Measurements from ENCODE around the gene IL16.

Gene IL16

DNA sequence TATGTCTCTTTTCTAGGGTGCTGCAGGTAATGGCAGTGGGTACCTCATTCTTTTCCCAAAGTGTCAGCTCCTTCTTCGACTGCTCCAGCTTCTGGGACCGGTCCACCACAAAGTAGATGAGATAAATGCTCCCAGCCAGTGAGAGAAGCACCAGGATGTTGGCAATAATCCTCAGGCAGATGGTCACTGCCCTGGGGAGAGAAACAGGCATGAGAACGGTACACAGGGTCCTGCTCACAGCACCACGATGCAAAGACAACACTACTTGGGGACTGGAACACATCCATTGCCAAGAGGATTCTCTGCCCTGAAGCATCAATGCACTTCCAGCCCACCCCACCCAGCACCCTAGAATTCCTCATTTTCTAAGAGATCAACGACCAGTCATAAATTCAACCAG is 155.0 kb downstream of the IL16 start:
- H3K27me3 ChIP-seq (ENCODE audit: control insufficient read depth in 1 of 2, insufficient read depth in 2 of 2, low read length in 2 of 2): no peaks in the 10 kb centered on the region

DNA sequence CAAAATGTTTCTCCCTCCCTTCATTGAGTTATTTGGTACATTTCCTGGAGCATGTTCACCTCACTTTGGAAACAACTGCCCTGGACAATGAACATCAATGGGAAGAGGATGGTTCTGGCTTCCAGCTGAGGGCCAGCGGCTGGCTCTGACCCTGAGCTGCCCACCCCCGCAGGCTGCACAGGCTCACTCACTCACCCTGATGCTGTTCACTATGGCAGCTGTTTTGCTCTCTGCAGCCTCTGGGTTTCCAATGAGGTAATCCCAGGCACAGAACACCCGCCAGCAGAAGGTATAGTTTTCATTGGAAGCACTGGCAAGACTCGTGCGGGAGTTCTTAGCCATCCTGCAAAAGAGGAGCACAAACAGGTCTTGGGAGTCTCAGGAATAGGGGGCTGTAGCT is 159.6 kb downstream of the IL16 start:
- Histone ChIP-seq H3K9ac (ENCODE audit: low read length in 2 of 2) (no peak overlapping the region), H3K4me1 (ENCODE audit: control insufficient read depth, insufficient read depth, low read length) (no peaks in the 10 kb centered on the region), H3K27ac (ENCODE audit: low read length) (no peak overlapping the region), H3K4me3 (ENCODE audit: low read length in 2 of 2) (no peak overlapping the region), H3K36me3 (ENCODE audit: control insufficient read depth in 2 of 2, insufficient read depth in 2 of 2, low read length in 2 of 2) (no peaks in the 10 kb centered on the region), H3K27me3 (ENCODE audit: control insufficient read depth in 1 of 2, insufficient read depth in 2 of 2, low read length in 2 of 2) (peaks cover 0 to 2% of the 10 kb centered on the region in 2 donors), H3K9me3 (ENCODE audit: control insufficient read depth in 2 of 2, low read length in 2 of 2) (no peaks in the 10 kb centered on the region)

More for the DNA sequence above, 155.0 kb downstream of the IL16 start:
- Histone ChIP-seq H3K9ac (ENCODE audit: low read length in 2 of 2) (no peak overlapping the region), H3K27ac (ENCODE audit: low read length) (no peak overlapping the region), H3K9me3 (ENCODE audit: control insufficient read depth in 2 of 2, low read length in 2 of 2) (no peaks in the 10 kb centered on the region), H3K4me1 (ENCODE audit: control insufficient read depth, insufficient read depth, low read length) (no peaks in the 10 kb centered on the region), H3K36me3 (ENCODE audit: control insufficient read depth in 2 of 2, insufficient read depth in 2 of 2, low read length in 2 of 2) (no peaks in the 10 kb centered on the region), H3K4me3 (ENCODE audit: low read length in 2 of 2) (no peak overlapping the region)

DNA sequence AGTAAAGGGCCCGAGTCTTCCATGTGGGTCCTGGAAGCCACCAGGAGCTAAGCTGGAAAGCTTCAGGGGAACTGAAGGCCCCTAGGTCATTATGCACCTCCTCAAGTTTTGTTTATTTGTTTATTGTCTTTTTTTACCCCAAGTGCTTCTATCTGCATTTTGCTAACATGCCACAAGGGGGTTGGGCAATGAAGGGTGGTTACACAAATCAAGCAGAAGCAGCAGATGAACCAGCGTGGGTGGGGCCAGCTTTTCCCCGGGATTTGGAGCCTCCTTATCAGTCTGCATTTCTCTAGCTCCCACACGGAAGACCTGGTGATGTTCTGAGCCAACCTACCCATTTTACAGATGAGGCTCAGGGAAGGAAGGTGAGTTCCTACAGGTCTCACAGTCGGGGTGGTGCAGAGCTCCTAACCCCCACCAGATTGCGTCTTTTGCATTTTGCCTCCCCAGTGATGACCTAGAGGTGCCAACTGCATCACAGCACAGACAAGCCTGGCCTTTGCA is 160.6 kb downstream of the IL16 start:
- no peaks in the 10 kb centered on the region for H3K36me3 ChIP-seq (ENCODE audit: control insufficient read depth in 2 of 2, insufficient read depth in 2 of 2, low read length in 2 of 2)
- no peak overlapping the region for H3K27ac ChIP-seq (ENCODE audit: low read length)
- peaks cover 0 to 2% of the 10 kb centered on the region in 2 donors for H3K27me3 ChIP-seq (ENCODE audit: control insufficient read depth in 1 of 2, insufficient read depth in 2 of 2, low read length in 2 of 2)
- H3K9ac ChIP-seq (ENCODE audit: low read length in 2 of 2): no peak overlapping the region
- no peak overlapping the region for H3K4me3 ChIP-seq (ENCODE audit: low read length in 2 of 2)
- no peaks in the 10 kb centered on the region for H3K9me3 ChIP-seq (ENCODE audit: control insufficient read depth in 2 of 2, low read length in 2 of 2)
- no peaks in the 10 kb centered on the region for H3K4me1 ChIP-seq (ENCODE audit: control insufficient read depth, insufficient read depth, low read length)

DNA sequence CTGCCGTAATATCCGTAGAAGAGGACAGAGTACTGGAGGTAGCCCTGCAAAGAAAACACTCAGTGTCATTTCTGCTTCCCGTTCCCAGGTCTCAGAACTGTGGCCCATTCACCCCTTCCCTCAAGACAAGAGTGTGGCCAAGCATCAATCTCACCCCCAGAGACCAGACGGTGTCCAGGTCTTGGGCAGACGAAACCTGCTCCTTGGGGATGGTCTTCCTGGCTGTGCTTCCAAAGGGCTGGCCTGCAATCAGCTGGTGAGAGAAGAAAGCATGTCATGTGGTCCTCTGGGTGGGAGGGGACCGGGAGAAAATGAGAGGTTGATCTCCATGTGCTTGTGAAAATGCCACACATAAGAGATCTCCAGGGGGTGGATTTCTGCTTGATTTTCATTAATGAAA is 161.6 kb downstream of the IL16 start:
- H3K9me3 ChIP-seq (ENCODE audit: control insufficient read depth in 2 of 2, low read length in 2 of 2): no peaks in the 10 kb centered on the region
- no peaks in the 10 kb centered on the region for H3K36me3 ChIP-seq (ENCODE audit: control insufficient read depth in 2 of 2, insufficient read depth in 2 of 2, low read length in 2 of 2)
- H3K4me1 ChIP-seq (ENCODE audit: control insufficient read depth, insufficient read depth, low read length): no peaks in the 10 kb centered on the region
- H3K4me3 ChIP-seq (ENCODE audit: low read length in 2 of 2): no peak overlapping the region
- no peak overlapping the region for H3K27ac ChIP-seq (ENCODE audit: low read length)
- peaks cover 0 to 2% of the 10 kb centered on the region in 2 donors for H3K27me3 ChIP-seq (ENCODE audit: control insufficient read depth in 1 of 2, insufficient read depth in 2 of 2, low read length in 2 of 2)
- no peak overlapping the region for H3K9ac ChIP-seq (ENCODE audit: low read length in 2 of 2)

DNA sequence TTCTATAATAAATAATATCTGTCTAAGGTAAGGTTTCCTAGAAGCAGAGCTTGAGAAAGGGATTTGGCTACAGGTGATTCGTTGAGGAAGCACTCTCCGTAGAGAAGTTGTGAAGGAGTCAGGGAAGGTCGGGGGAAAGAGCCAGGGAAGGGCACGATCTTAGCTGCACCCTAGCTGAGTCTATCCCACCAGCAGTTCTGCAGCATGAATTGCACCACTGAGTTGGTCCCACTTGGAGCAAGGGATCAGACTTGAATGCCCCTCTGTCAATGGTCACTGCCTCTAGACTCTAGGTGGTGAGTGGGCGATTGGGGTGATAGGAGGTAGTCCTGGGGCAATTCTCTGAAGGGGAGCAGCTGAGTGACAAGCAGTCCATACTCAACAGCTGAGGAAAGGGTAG is 163.8 kb downstream of the IL16 start:
- H3K9ac ChIP-seq (ENCODE audit: low read length in 2 of 2): no peak overlapping the region
- H3K36me3 ChIP-seq (ENCODE audit: control insufficient read depth in 2 of 2, insufficient read depth in 2 of 2, low read length in 2 of 2): no peaks in the 10 kb centered on the region
- no peaks in the 10 kb centered on the region for H3K4me1 ChIP-seq (ENCODE audit: control insufficient read depth, insufficient read depth, low read length)
- no peak overlapping the region for H3K27ac ChIP-seq (ENCODE audit: low read length)
- H3K9me3 ChIP-seq (ENCODE audit: control insufficient read depth in 2 of 2, low read length in 2 of 2): no peaks in the 10 kb centered on the region
- peaks cover 0 to 2% of the 10 kb centered on the region in 2 donors for H3K27me3 ChIP-seq (ENCODE audit: control insufficient read depth in 1 of 2, insufficient read depth in 2 of 2, low read length in 2 of 2)
- no peak overlapping the region for H3K4me3 ChIP-seq (ENCODE audit: low read length in 2 of 2)

DNA sequence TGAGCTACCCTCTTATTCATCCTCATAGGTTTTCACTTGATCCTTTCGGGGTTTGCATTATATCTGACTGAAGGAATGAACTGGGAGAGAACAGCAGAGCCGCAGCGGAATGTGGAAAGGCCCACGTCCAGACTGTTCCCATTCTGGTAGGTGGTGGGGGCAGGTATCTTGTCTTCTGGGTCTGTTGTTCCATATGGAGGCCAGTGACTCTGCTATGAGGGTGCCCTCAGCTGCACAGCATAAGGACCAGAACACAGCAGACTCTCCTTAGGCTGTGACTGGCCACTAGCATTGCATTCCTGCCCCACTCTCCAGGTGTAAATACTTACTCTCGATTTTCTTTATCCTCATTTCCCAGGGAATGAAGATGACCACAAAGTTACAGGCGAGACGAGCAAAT is 165.2 kb downstream of the IL16 start:
- no peaks in the 10 kb centered on the region for H3K4me1 ChIP-seq (ENCODE audit: control insufficient read depth, insufficient read depth, low read length)
- no peaks in the 10 kb centered on the region for H3K36me3 ChIP-seq (ENCODE audit: control insufficient read depth in 2 of 2, insufficient read depth in 2 of 2, low read length in 2 of 2)
- peaks cover 0 to 2% of the 10 kb centered on the region in 2 donors for H3K27me3 ChIP-seq (ENCODE audit: control insufficient read depth in 1 of 2, insufficient read depth in 2 of 2, low read length in 2 of 2)
- H3K4me3 ChIP-seq (ENCODE audit: low read length in 2 of 2): no peak overlapping the region
- H3K27ac ChIP-seq (ENCODE audit: low read length): no peak overlapping the region
- no peak overlapping the region for H3K9ac ChIP-seq (ENCODE audit: low read length in 2 of 2)
- H3K9me3 ChIP-seq (ENCODE audit: control insufficient read depth in 2 of 2, low read length in 2 of 2): no peaks in the 10 kb centered on the region

DNA sequence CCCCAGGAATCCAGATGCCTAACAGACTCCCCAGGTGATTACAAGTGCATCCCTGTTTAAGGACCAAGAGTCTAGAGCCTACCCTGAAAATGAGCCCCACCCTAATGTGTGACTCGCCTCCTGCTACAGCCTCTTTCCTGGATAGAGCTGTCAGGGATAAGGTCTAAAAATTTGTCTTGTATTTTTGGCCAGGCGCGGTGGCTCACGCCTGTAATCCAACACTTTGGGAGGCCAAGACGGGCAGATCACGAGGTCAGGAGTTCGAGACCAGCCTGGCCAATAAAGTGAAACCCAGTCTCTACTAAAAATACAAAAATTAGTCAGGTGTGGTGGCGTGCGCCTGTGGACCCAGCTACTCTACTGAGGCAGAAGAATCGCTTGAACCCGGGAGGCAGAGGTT is 166.1 kb downstream of the IL16 start:
- Histone ChIP-seq H3K4me1 (ENCODE audit: control insufficient read depth, insufficient read depth, low read length) (no peaks in the 10 kb centered on the region), H3K27me3 (ENCODE audit: control insufficient read depth in 1 of 2, insufficient read depth in 2 of 2, low read length in 2 of 2) (no peaks in the 10 kb centered on the region), H3K27ac (ENCODE audit: low read length) (no peak overlapping the region), H3K9ac (ENCODE audit: low read length in 2 of 2) (no peak overlapping the region), H3K4me3 (ENCODE audit: low read length in 2 of 2) (no peak overlapping the region), H3K36me3 (ENCODE audit: control insufficient read depth in 2 of 2, insufficient read depth in 2 of 2, low read length in 2 of 2) (no peaks in the 10 kb centered on the region), H3K9me3 (ENCODE audit: control insufficient read depth in 2 of 2, low read length in 2 of 2) (no peaks in the 10 kb centered on the region)

DNA sequence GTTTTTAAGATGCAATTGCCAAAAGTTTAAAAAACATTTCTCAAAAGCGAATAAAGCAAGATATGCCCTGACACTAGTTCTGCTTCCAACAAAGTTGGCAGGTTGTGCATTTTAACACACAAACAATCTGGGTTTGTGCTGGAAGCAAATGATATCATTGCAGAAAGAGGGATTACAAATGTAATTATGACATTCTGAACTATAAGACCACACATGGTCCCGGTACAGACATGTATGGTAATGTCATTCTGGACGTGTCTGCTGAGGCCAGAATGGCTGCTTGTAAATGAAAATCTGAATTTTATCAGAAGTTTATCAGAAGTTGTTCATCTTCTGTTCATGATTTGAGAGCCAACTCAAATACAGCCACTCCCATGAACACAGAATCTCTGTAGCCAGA is 166.6 kb downstream of the IL16 start:
- no peaks in the 10 kb centered on the region for H3K27me3 ChIP-seq (ENCODE audit: control insufficient read depth in 1 of 2, insufficient read depth in 2 of 2, low read length in 2 of 2)
- H3K4me3 ChIP-seq (ENCODE audit: low read length in 2 of 2): no peak overlapping the region
- H3K27ac ChIP-seq (ENCODE audit: low read length): no peak overlapping the region
- no peak overlapping the region for H3K9ac ChIP-seq (ENCODE audit: low read length in 2 of 2)
- H3K36me3 ChIP-seq (ENCODE audit: control insufficient read depth in 2 of 2, insufficient read depth in 2 of 2, low read length in 2 of 2): no peaks in the 10 kb centered on the region
- H3K4me1 ChIP-seq (ENCODE audit: control insufficient read depth, insufficient read depth, low read length): no peaks in the 10 kb centered on the region
- no peaks in the 10 kb centered on the region for H3K9me3 ChIP-seq (ENCODE audit: control insufficient read depth in 2 of 2, low read length in 2 of 2)

Data from stomach smooth muscle (tissue), 2 donors.